ENCODE results near the gene GLIS1.

GRCh38 chr1:53614231-53615021, 124.5 kb downstream of the GLIS1 start:
- TF ChIP-seq CTCF (IDR thresholded peaks at IDR 0.05) (no peak), POLR2A (IDR thresholded peaks at IDR 0.05) (no peak)

All from heart left ventricle (tissue), 13 donors.